Psoas muscle (tissue), 8 donors: Measurements from ENCODE around the gene CRACR2A. TPM values are rescaled to one million over a fixed set of nuclear protein-coding genes. Genes with fewer than 3 reads are reported as not detected.

Source experiments
- ATAC-seq, 4 donors: fragments of 200-7000 bp; cut with Tn5 transposase; one replicate each; pipeline ENCODE4 v1.9.1; 2020; ENCODE audit warnings: moderate library complexity in 3 of 4, mild to moderate bottlenecking in 2 of 4
- DNase-seq, 2 donors: peaks; one replicate each; pipeline ENCODE4 v3.0.0-alpha.2; 2020
- H3K27ac ChIP-seq: fragments of 200-600 bp; one replicate; pipeline ENCODE4 v1.8.0; 2022
- H3K27me3 ChIP-seq, 3 donors: fragments of 200-600 bp in 1 of 3; one replicate each; pipeline versions ENCODE4 v1.6.1 to v1.8.0; 2013 to 2022; ENCODE audit warnings: low read length in 2 of 3, mild to moderate bottlenecking in 2 of 3, moderate library complexity in 1 of 3; ENCODE audit not compliant: insufficient read depth in 3 of 3
- H3K36me3 ChIP-seq, 2 donors: fragments of 200-600 bp in 1 of 2; one replicate each; pipeline versions ENCODE4 v1.6.1 to v1.8.0; 2013 to 2022; ENCODE audit warnings: low read depth in 1 of 2, mild to moderate bottlenecking in 1 of 2, moderate library complexity in 1 of 2; ENCODE audit not compliant: insufficient read depth in 1 of 2
- H3K4me1 ChIP-seq: fragments of 200-600 bp; one replicate; pipeline ENCODE4 v1.8.0; 2022
- H3K4me3 ChIP-seq: fragments of 200-600 bp; one replicate; pipeline ENCODE4 v1.8.0; 2022; ENCODE audit warnings: mild to moderate bottlenecking
- H3K9me3 ChIP-seq: fragments of 200-600 bp; one replicate; pipeline ENCODE4 v1.8.0; 2022
- CTCF ChIP-seq: fragments of 200-600 bp; IDR thresholded peaks from one replicate; pipeline ENCODE4 v1.8.0; 2022; ENCODE audit warnings: antibody characterized with exemption
- WGBS, 3 donors: extraction: QIAGEN DNeasy Blood & Tissue Kit; methylation state at CpG; one replicate each; pipeline versions ENCODE4 v1.1.6 to v1.1.7; 2013; 5-methylcytosine and 5-hydroxymethylcytosine counted together
- intact Hi-C, 2 donors: fragments of 100-400 bp; cut with DNase I; formaldehyde crosslinking; loops; one replicate each; pipeline versions ENCODE4 v1.11.0 to v1.14.2; 2022
- polyA plus RNA-seq, 3 donors: library from polyadenylated mRNA; stranded (reverse); fragments of 200-250 nt; gene quantifications; one replicate each; pipeline ENCODE4 v1.2.3, GENCODE V29; 2013
- total RNA-seq, 4 donors: library from RNA; stranded (reverse); fragmentation: NEBNext Ultra II Directional in 2 of 4; extraction: Animal tissue kit (Norgen Biotek cat#: 25700) in 2 of 4; gene quantifications; one replicate each; pipeline versions ENCODE4 v1.2.1 to v1.2.4, GENCODE V29; 2021 to 2023
- donor health status: healthy with polysubstance abuse.
- donor health status: DM: no; HTN: no; CAD: no; lungs with moderate emphysema.
- donor health status: Bipolar disorder and iron deficiency.
- donor health status: healthy.
- donor health status: DM: yes; HTN: yes; CAD: no.
- donor health status: DM: no; HTN: no; CAD: no.
- donor health status: DM: no; HTN: no; CAD: no.
- donor health status: DM: yes; HTN: yes; CAD: no.

CRACR2A gene
- total and polyA plus RNA-seq, 7 donors: 0.24 to 1.7 (median 0.87) TPM

GRCh38 chr12:3740480-3741231 lies 12.3 kb downstream of the CRACR2A start:
- no peaks in the 10 kb centered on the region for H3K36me3 ChIP-seq

GRCh38 chr12:3735432-3735831 lies 17.5 kb downstream of the CRACR2A start:
- WGBS, 3 donors: 87 to 93% (median 92%) methylated on average over 4 of the region's 4 CpGs
- Histone ChIP-seq H3K27me3 (no peaks in the 10 kb centered on the region), H3K9me3 (no peaks in the 10 kb centered on the region), H3K4me3 (no peak overlapping the region), H3K4me1 (no peaks in the 10 kb centered on the region), H3K36me3 (no peaks in the 10 kb centered on the region), H3K27ac (no peak overlapping the region)
- intact Hi-C loops: no loop called here
- no peak for ATAC-seq
- no peak for DNase-seq
- TF ChIP-seq CTCF: no peak

More at GRCh38 chr12:3740480-3741231, 12.3 kb downstream of the CRACR2A start:
- WGBS, 3 donors: 76 to 78% (median 77%) methylated on average over 2 of the region's 2 CpGs
- no peak for DNase-seq
- Histone ChIP-seq H3K27me3 (no peaks in the 10 kb centered on the region), H3K9me3 (no peaks in the 10 kb centered on the region), H3K4me3 (no peak overlapping the region), H3K27ac (no peak overlapping the region), H3K4me1 (no peaks in the 10 kb centered on the region)
- no peak for TF ChIP-seq CTCF
- ATAC-seq: no peak
- intact Hi-C loops: no loop called here

- ATAC-seq (no peak), DNase-seq (no peak)
- Histone ChIP-seq H3K9me3 (no peaks in the 10 kb centered on the region), H3K4me3 (no peak overlapping the region), H3K36me3 (no peaks in the 10 kb centered on the region), H3K27ac (no peak overlapping the region), H3K4me1 (no peaks in the 10 kb centered on the region), H3K27me3 (no peaks in the 10 kb centered on the region)
- intact Hi-C loops: no loop called here
- 77 to 80% (median 79%) methylated on average over 4 of the region's 4 CpGs for WGBS, 3 donors
- no peak for TF ChIP-seq CTCF
Observed at GRCh38 chr12:3732901-3733300, 20.0 kb downstream of the CRACR2A start.

- Histone ChIP-seq H3K27me3 (no peaks in the 10 kb centered on the region), H3K9me3 (no peaks in the 10 kb centered on the region), H3K4me3 (no peak overlapping the region), H3K4me1 (no peaks in the 10 kb centered on the region), H3K36me3 (no peaks in the 10 kb centered on the region), H3K27ac (no peak overlapping the region)
- no peak for TF ChIP-seq CTCF
- no peak for DNase-seq
- intact Hi-C loops: no loop called here
- WGBS, 3 donors: 69 to 74% (median 71%) methylated on average over 6 of the region's 6 CpGs
- no peak for ATAC-seq
Observed at GRCh38 chr12:3730111-3730510, 22.8 kb downstream of the CRACR2A start.

GRCh38 chr12:3728686-3729085 lies 24.2 kb downstream of the CRACR2A start:
- no peak for DNase-seq
- H3K4me1 ChIP-seq: no peaks in the 10 kb centered on the region
- 66 to 75% (median 73%) methylated on average over 6 of the region's 6 CpGs for WGBS, 3 donors
- intact Hi-C loops: no loop called here
- TF ChIP-seq CTCF: no peak
- H3K27me3 ChIP-seq: no peaks in the 10 kb centered on the region
- ATAC-seq: peak in 1 of 4 donors; percentile 23
- H3K27ac ChIP-seq: no peak overlapping the region
- H3K9me3 ChIP-seq: no peaks in the 10 kb centered on the region
- H3K36me3 ChIP-seq: no peaks in the 10 kb centered on the region
- no peak overlapping the region for H3K4me3 ChIP-seq
